ENCODE data around the gene NFAM1. TPM values are rescaled to one million over a fixed set of nuclear protein-coding genes. Genes with fewer than 3 reads are reported as not detected.

The NFAM1 gene
- total and polyA plus RNA-seq, 2 of the 13 experiments (the other 11 are each of a cell fraction or from before 2014, with no cell fraction given) = 0.03 TPM; not detected in 1

GRCh38 chr22:42380769-42381551, 51.2 kb downstream of the NFAM1 start:
- Histone ChIP-seq H3K4me1 (ENCODE audit: insufficient read depth, low read length) (peaks cover 8% of the 10 kb centered on the region; the same call in 1 of the 2 replicates), H3K4me2 (ENCODE audit: low read depth, low read length) (no peak overlapping the region), H3K36me3 (replicated peaks in 1 of 2; ENCODE audit: control insufficient read depth in 1 of 2, insufficient read depth in 2 of 2, low read length in 2 of 2) (no peaks in the 10 kb centered on the region), H3K27me3 (ENCODE audit: control insufficient read depth in 1 of 2, insufficient read depth in 2 of 2, low read length in 2 of 2) (peaks cover 2 to 26% of the 10 kb centered on the region in 2 experiments; a peak in 3 of 5 replicates), H3K4me3 (replicated peaks in 1 of 3; ENCODE audit: insufficient read depth in 1 of 3, low read depth in 2 of 3, low read length in 3 of 3) (no peak overlapping the region), H3K79me2 (ENCODE audit: insufficient read depth, low read length) (no peaks in the 10 kb centered on the region), H3K9me3 (ENCODE audit: low read length) (no peaks in the 10 kb centered on the region), H2AFZ (ENCODE audit: low read length) (no peak overlapping the region), H3K27ac (ENCODE audit: extremely low read length, insufficient read depth, low read length) (no peak overlapping the region), H3K9ac (ENCODE audit: insufficient read depth, low read depth, low read length) (no peak overlapping the region), H4K20me1 (ENCODE audit: insufficient read depth, low read length) (no peaks in the 10 kb centered on the region)
- WGBS (ENCODE audit: low lambda C conversion rate) = 13% methylated on average over 4 of the region's 12 CpGs
- TF ChIP-seq ZNF597 (CRISPR knock-in tag; IDR thresholded peaks at IDR 0.05) (no peak), SMC3 (IDR thresholded peaks at IDR 0.05; ENCODE audit: low read length) (0 out of 2 replicates have a peak, but pooled peaks have one; percentile 7), CTCF (CRISPR knock-in tag; IDR thresholded peaks at IDR 0.05) (peak; percentile 20; the same call in 1 of the 2 replicates)
- POLR2A ChIA-PET = no interaction called here
- peak; percentile 47; the same call in 2 of the 3 replicates for ATAC-seq
- BruUV-seq (replicated peaks) = no TSS peak
- DNase-seq (ENCODE audit: low spot score) = no peak
- CTCF ChIA-PET (ENCODE audit: low intra/inter-chr PET ratio, low total read pairs) = no interaction called here
- in situ Hi-C loops (cut with HindIII; ENCODE audit: extremely low pct_ligation_motif_present, low pct_unique_long_range_greater_than_20kb) (no loop called here), intact Hi-C loops (cut with micrococcal nuclease; ENCODE audit: unreplicated experiment) (no loop called here)
- no peak for FAIRE-seq
